ENCODE results near the gene TEF. TPM values are rescaled to one million over a fixed set of nuclear protein-coding genes. Genes with fewer than 3 reads are reported as not detected.

The TEF gene
- polyA plus RNA-seq, 1 of the 3 experiments (the other 2 are of a cell fraction) = 3.6 TPM

- no peak for TF ChIP-seq CTCF (IDR thresholded peaks at IDR 0.05)
- no peak for TF ChIP-seq NFIC (IDR thresholded peaks at IDR 0.05; ENCODE audit: borderline replicate concordance)
- TF ChIP-seq MXI1 (IDR thresholded peaks at IDR 0.05; ENCODE audit: low read depth, low read length) = no peak; the same call in 1 of the 2 replicates
- TF ChIP-seq ZBTB33 (IDR thresholded peaks at IDR 0.05; ENCODE audit: borderline replicate concordance, low read depth) = no peak
- no peak for TF ChIP-seq FOXM1 (IDR thresholded peaks at IDR 0.05; ENCODE audit: low read depth)
- TF ChIP-seq GATA2 (CRISPR knock-in tag; IDR thresholded peaks at IDR 0.05) = no peak
These were observed 781 bp upstream of the TEF start (continued) for GRCh38 chr22:41380993-41381328.

GRCh38 chr22:41382098-41382578, 396 bp downstream of the TEF start:
- peak overlapping the region; percentile 57 to 60 for H3K4me3 ChIP-seq (ENCODE audit: low read depth in 2 of 2, low read length in 1 of 2)
- H3K9ac ChIP-seq = peak overlapping the region; percentile 76
- CTCF ChIA-PET = interaction anchor here (0.7 to 1.9 kb wide), 3 partner anchors 15 to 151 kb away, joined by 3 to 6 read pairs (median 5); no protein-coding TSS in a partner anchor
- no peaks in the 10 kb centered on the region for H3K36me3 ChIP-seq (replicated peaks in 1 of 2; ENCODE audit: control insufficient read depth in 1 of 2, insufficient read depth in 2 of 2, low read length in 1 of 2)
- TF ChIP-seq REST (IDR thresholded peaks at IDR 0.05; ENCODE audit: low read depth, low read length) (no peak), RAD21 (IDR thresholded peaks at IDR 0.05; ENCODE audit: low read length) (no peak), TCF12 (IDR thresholded peaks at IDR 0.05) (no peak), FOXJ3 (CRISPR knock-in tag; IDR thresholded peaks at IDR 0.05) (no peak), EZH2phosphoT487 (IDR thresholded peaks at IDR 0.05; ENCODE audit: borderline replicate concordance, low read depth) (no peak), POLR2AphosphoS5 (IDR thresholded peaks at IDR 0.05; ENCODE audit: low read depth, low read length) (no peak), ELF1 (IDR thresholded peaks at IDR 0.05) (no peak), GATA2 (CRISPR knock-in tag; IDR thresholded peaks at IDR 0.05) (no peak), IRF3 (IDR thresholded peaks at IDR 0.05; ENCODE audit: low read depth, low read length) (no peak), SMC3 (IDR thresholded peaks at IDR 0.05; ENCODE audit: low read depth, low read length) (no peak), FOXM1 (IDR thresholded peaks at IDR 0.05; ENCODE audit: low read depth) (no peak)
- TF ChIP-seq, protein P1, sequence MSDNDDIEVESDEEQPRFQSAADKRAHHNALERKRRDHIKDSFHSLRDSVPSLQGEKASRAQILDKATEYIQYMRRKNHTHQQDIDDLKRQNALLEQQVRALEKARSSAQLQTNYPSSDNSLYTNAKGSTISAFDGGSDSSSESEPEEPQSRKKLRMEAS (IDR thresholded peaks at IDR 0.05; ENCODE audit: low read depth) = no peak
- H3K27ac ChIP-seq (ENCODE audit: low read depth in 2 of 2, low read length in 1 of 2) = peak overlapping the region; percentile 58 to 87; a peak in 3 of 4 replicates
- no peak overlapping the region for H2AFZ ChIP-seq (ENCODE audit: low read depth)
- H3K27me3 ChIP-seq (ENCODE audit: insufficient read depth) = no peaks in the 10 kb centered on the region
- DNase-seq = peak; percentile 87
- H4K20me1 ChIP-seq (ENCODE audit: insufficient read depth) = no peaks in the 10 kb centered on the region
- peaks cover 13% of the 10 kb centered on the region; the same call in 1 of the 2 replicates for H3K79me2 ChIP-seq (ENCODE audit: insufficient read depth)
- H3K4me1 ChIP-seq (ENCODE audit: control insufficient read depth in 1 of 2, insufficient read depth in 2 of 2, low read depth in 1 of 2, low read length in 1 of 2) = peaks cover 0 to 15% of the 10 kb centered on the region in 2 experiments; a peak in 2 of 4 replicates
- H3K9me2 ChIP-seq = no peaks in the 10 kb centered on the region
- peak overlapping the region; percentile 67 for H3K4me2 ChIP-seq
- H3F3A ChIP-seq (replicated peaks; ENCODE audit: insufficient read depth) = no peaks in the 10 kb centered on the region
- WGBS (ENCODE audit: low lambda C conversion rate) = 8% methylated on average over 4 of the region's 35 CpGs
- POLR2A ChIA-PET = interaction anchor here (0.6 to 1.8 kb wide), 4 partner anchors 20 to 86 kb away, joined by 3 to 10 read pairs (median 6); partner anchors contain the start of genes ACO2 and PHF5A
- H3K9me3 ChIP-seq = no peaks in the 10 kb centered on the region

Data from SK-N-SH (cell line).